ENCODE results near the gene CCDC88A.

CCDC88A gene, protein sequence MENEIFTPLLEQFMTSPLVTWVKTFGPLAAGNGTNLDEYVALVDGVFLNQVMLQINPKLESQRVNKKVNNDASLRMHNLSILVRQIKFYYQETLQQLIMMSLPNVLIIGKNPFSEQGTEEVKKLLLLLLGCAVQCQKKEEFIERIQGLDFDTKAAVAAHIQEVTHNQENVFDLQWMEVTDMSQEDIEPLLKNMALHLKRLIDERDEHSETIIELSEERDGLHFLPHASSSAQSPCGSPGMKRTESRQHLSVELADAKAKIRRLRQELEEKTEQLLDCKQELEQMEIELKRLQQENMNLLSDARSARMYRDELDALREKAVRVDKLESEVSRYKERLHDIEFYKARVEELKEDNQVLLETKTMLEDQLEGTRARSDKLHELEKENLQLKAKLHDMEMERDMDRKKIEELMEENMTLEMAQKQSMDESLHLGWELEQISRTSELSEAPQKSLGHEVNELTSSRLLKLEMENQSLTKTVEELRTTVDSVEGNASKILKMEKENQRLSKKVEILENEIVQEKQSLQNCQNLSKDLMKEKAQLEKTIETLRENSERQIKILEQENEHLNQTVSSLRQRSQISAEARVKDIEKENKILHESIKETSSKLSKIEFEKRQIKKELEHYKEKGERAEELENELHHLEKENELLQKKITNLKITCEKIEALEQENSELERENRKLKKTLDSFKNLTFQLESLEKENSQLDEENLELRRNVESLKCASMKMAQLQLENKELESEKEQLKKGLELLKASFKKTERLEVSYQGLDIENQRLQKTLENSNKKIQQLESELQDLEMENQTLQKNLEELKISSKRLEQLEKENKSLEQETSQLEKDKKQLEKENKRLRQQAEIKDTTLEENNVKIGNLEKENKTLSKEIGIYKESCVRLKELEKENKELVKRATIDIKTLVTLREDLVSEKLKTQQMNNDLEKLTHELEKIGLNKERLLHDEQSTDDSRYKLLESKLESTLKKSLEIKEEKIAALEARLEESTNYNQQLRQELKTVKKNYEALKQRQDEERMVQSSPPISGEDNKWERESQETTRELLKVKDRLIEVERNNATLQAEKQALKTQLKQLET (N-terminal part only)

DNA sequence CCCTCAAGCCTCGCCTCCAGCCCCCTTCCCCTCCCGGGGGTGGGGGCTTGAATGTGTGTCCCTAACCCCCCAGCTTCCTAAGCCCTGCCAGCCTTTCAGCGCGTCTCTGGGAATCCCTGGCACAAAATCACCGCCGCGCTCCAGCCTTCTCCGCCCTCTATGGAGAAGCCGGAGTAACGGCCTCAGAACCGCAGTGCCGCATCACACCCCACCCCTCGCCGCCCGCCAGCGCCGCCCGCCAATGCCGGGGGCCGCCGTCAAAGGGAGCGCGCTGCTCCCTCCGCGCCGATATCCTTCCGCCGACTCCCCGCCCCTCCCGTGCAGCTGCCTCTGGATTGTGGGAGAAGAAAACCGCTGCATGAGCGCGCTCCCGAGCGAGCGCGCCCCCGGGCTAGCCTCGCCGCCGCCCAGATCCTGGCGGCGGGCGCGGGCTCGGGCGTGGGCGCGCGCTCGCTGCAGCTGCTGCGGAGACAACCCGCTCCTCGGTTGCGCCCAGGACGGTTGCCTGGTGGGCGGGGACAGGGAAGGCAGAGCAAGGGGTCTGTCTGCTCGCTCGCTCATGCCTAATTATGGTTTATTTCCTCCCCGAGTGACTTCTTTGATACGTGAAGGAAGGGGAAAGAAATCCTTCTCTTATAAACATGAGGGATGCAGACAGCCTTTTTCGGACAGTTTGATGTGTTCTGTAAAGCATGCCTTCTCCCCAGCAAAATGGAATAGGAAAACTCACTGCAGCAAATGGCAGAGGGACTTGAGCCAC lies at the start of gene CCDC88A:
Gene CCDC88A (minus strand): TSS at position 178 of the 760 bp plus-strand sequence. CDS start 777 bp downstream, outside the sequence.
- DNase-seq (ENCODE audit: low read depth) = peak; percentile 96
- H3K4me3 ChIP-seq (ENCODE audit: control insufficient read depth, low read depth, low read length) = peak within 1 kb of the TSS; percentile 75
- TF ChIP-seq, protein P1, sequence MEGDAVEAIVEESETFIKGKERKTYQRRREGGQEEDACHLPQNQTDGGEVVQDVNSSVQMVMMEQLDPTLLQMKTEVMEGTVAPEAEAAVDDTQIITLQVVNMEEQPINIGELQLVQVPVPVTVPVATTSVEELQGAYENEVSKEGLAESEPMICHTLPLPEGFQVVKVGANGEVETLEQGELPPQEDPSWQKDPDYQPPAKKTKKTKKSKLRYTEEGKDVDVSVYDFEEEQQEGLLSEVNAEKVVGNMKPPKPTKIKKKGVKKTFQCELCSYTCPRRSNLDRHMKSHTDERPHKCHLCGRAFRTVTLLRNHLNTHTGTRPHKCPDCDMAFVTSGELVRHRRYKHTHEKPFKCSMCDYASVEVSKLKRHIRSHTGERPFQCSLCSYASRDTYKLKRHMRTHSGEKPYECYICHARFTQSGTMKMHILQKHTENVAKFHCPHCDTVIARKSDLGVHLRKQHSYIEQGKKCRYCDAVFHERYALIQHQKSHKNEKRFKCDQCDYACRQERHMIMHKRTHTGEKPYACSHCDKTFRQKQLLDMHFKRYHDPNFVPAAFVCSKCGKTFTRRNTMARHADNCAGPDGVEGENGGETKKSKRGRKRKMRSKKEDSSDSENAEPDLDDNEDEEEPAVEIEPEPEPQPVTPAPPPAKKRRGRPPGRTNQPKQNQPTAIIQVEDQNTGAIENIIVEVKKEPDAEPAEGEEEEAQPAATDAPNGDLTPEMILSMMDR (conservative IDR thresholded peaks at IDR 0.05; ENCODE audit: control insufficient read depth, insufficient read depth, low read depth, low read length) = no peak

DNA sequence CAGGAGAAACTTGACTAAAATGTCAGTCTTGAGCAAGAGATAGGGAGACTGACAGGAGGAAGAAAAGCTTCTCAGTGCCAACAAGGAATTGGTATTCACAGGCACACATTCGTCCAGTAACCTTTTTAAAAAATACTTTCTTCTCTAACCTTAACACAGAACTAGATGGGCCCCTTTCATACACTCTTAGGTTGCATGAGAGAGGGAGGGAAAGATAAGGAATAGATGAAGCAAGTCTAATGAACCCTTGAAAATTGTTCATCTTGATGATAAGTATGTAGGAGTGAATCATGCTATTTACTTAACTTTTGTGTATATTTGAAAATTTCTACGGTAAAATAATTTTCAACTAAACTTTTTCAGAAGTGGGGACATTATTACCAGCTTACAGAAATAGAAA lies 42.0 kb upstream of the CCDC88A start:
- no peak for DNase-seq (ENCODE audit: low read depth)
- TF ChIP-seq, protein P1 (conservative IDR thresholded peaks at IDR 0.05; ENCODE audit: control insufficient read depth, insufficient read depth, low read depth, low read length) = no peak
- H3K4me3 ChIP-seq (ENCODE audit: control insufficient read depth, low read depth, low read length) = no peak overlapping the region

DNA sequence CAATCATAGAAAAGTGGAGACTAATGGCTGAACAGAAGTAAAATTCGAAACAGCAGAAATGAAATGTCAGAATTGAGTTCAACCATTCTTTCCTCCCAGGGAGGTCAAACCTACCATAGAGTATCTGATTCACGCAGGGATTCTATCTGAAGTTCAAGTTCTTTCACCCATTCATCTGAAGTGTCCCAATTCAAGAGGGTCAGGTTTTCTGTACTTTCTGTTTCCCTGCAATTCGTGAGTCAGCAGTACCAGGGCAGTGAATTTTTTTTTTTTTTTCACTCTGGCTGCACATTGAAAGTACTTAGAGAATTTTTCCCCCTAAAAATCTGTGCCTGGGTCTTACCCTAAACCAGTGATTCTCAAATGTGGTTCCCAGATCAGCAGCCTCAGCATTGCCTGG lies 40.9 kb upstream of the CCDC88A start:
- DNase-seq (ENCODE audit: low read depth) = peak; percentile 50
- TF ChIP-seq, protein P1 (conservative IDR thresholded peaks at IDR 0.05; ENCODE audit: control insufficient read depth, insufficient read depth, low read depth, low read length) = no peak
- no peak overlapping the region for H3K4me3 ChIP-seq (ENCODE audit: control insufficient read depth, low read depth, low read length)

DNA sequence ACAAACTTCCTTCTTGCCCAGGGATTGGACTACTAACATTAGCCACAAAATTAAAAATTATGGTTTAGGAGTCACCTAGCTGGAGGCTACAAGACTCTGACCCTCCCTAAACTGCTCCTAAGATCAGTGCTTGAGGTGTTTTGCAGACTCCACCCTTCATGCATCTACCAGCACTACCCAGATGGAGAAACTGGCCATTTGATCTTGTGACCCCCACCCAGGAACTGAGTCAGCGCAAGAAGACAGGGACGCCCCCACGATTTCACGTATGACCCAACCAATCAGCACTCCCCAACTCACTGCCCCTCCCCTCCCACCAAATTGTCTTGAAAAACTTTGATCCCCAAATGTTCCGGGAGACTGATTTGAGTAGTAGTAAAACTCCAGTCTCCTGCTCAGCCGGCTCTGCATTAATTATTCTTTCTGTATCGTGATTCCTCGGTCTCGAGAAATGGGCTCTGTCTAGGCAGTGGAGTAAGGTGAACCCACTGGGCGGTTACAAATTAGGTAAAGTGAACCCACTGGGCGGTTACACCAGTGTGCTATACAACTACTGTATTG lies 40.1 kb upstream of the CCDC88A start:
- DNase-seq (ENCODE audit: low read depth) = no peak

DNA sequence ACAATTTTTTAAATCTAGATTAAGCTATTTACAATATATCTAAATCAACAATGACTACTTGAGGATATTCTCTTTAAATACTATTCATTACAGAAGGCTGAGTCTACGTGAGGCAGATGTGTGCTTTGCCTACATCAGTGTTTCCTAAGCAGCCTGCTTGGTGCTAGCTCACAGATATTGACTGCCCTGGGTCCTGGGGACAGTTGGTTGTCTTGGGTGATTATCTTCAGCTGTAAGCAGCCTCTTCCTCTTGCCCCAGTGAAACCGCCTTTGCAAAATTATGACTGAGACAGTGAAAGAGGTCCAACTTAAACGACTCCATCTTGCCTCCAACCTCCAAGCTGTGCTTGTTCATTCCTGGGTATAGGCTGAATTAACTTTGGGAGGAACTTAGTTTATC lies 39.6 kb upstream of the CCDC88A start:
- DNase-seq (ENCODE audit: low read depth) = no peak
- TF ChIP-seq, protein P1 (conservative IDR thresholded peaks at IDR 0.05; ENCODE audit: control insufficient read depth, insufficient read depth, low read depth, low read length) = no peak
- H3K4me3 ChIP-seq (ENCODE audit: control insufficient read depth, low read depth, low read length) = no peak overlapping the region

More for the DNA sequence above, 40.1 kb upstream of the CCDC88A start:
- H3K4me3 ChIP-seq (ENCODE audit: control insufficient read depth, low read depth, low read length) = no peak overlapping the region
- TF ChIP-seq, protein P1 (conservative IDR thresholded peaks at IDR 0.05; ENCODE audit: control insufficient read depth, insufficient read depth, low read depth, low read length) = no peak
